GM12873 (cell line): ENCODE results near the gene SHROOM2.

ENCODE experiments used
- TF ChIP-seq, protein P1 (sequence below): IDR thresholded peaks from 2 replicates; pipeline ENCODE4 v1.5.1; 2012; ENCODE audit warnings: low read depth, mild to moderate bottlenecking, moderate library complexity, low read length, control low read depth; ENCODE audit not compliant: insufficient read depth; ENCODE audit errors: missing control alignments

Gene SHROOM2

GRCh38 chrX:9958183-9958582, 172.0 kb downstream of the SHROOM2 start:
- TF ChIP-seq, protein P1, sequence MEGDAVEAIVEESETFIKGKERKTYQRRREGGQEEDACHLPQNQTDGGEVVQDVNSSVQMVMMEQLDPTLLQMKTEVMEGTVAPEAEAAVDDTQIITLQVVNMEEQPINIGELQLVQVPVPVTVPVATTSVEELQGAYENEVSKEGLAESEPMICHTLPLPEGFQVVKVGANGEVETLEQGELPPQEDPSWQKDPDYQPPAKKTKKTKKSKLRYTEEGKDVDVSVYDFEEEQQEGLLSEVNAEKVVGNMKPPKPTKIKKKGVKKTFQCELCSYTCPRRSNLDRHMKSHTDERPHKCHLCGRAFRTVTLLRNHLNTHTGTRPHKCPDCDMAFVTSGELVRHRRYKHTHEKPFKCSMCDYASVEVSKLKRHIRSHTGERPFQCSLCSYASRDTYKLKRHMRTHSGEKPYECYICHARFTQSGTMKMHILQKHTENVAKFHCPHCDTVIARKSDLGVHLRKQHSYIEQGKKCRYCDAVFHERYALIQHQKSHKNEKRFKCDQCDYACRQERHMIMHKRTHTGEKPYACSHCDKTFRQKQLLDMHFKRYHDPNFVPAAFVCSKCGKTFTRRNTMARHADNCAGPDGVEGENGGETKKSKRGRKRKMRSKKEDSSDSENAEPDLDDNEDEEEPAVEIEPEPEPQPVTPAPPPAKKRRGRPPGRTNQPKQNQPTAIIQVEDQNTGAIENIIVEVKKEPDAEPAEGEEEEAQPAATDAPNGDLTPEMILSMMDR: no peak

GRCh38 chrX:9961750-9962149, 175.5 kb downstream of the SHROOM2 start:
- TF ChIP-seq, protein P1: no peak

DNA sequence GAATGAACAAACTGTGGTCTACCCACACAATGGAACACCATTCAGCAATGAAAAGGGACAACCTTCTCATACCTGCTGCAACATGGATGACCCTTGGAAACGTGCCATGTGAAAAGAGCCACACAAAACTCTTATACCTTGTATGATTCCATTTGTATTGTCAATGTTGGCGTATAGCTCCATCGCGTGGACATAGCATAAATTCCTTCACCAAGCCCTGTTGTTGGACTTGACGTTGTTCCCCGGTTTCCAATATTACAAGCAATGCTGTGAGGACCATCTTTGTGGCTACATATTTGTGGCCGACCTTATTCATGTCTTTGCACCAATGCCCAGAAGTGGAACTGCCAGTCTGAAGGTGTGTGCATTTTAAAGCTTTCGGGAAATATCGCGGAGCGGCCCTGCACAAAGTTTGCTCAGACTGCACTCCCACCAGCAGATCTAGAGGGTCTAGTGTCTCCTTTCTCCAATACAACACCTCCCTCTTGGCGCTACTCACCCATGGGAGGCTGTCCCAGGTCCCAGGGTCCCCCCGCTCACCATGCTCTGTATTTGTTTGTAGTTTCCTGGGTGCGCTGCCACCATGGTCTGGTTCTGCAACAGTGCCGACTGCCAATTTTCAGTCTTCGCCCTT, 180.7 kb downstream of the SHROOM2 start, which contains the start of gene CLDN34:
Gene CLDN34, plus strand, starts transcription at position 584 of the 634 bp plus-strand sequence. Its CDS starts 0 bp downstream, at position 584.
- TF ChIP-seq, protein P1: no peak

GRCh38 chrX:9977635-9978034, 191.4 kb downstream of the SHROOM2 start:
- TF ChIP-seq, protein P1: no peak

DNA sequence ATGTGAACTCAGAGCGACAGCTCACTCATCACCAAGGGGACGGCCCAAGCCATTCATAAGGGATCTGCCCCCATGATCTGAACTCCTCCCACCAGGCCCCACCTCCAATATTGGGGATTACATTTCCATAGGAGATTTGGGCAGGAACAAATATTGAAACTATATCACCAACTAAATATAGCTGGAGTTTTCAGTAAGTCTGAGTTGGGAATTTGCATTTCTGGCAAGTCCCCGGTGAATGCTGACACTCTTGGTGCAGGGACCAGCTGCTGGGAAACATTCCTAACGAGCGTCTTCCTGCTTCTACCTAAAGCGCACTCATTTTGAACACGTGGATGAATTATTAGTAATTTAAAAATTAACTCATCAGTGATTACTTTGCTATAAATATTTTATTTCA, 194.2 kb downstream of the SHROOM2 start:
- TF ChIP-seq, protein P1: no peak

GRCh38 chrX:9980927-9981326, 194.7 kb downstream of the SHROOM2 start:
- TF ChIP-seq, protein P1: no peak

GRCh38 chrX:9983441-9983840, 197.2 kb downstream of the SHROOM2 start:
- TF ChIP-seq, protein P1: no peak
